Astrocyte (in vitro differentiated cells and primary cell): ENCODE results near the gene PDS5A. TPM values are rescaled to one million over a fixed set of nuclear protein-coding genes. Genes with fewer than 3 reads are reported as not detected.

ENCODE experiments used
- DNase-seq: peaks from one replicate; pipeline ENCODE4 v3.0.0-alpha.2; 2010; ENCODE audit warnings: low read depth
- FAIRE-seq: peaks from 2 replicates; lab custom pipeline; 2011; peaks lifted over from hg19 to GRCh38; lab: Jason Lieb, UNC
- H2AFZ ChIP-seq: 2 replicates; pipeline ENCODE4 v1.6.0; 2012; ENCODE audit warnings: low read depth, low read length, inconsistent platforms
- H3K27ac ChIP-seq: 2 replicates; pipeline ENCODE4 v1.5.1; 2011; ENCODE audit warnings: low read depth, low read length, inconsistent platforms
- H3K27me3 ChIP-seq: 2 replicates; pipeline ENCODE4 v1.6.0; 2011; ENCODE audit warnings: low read length, inconsistent platforms; ENCODE audit not compliant: insufficient read depth
- H3K36me3 ChIP-seq: 2 replicates; pipeline ENCODE4 v1.5.1; 2011; ENCODE audit warnings: low read length, inconsistent platforms; ENCODE audit not compliant: insufficient read depth
- H3K4me1 ChIP-seq: 2 replicates; pipeline ENCODE4 v1.5.1; 2011; ENCODE audit warnings: low read length, inconsistent platforms; ENCODE audit not compliant: insufficient read depth
- H3K4me2 ChIP-seq: 2 replicates; pipeline ENCODE4 v1.6.0; 2012; ENCODE audit warnings: low read length, inconsistent platforms
- H3K4me3 ChIP-seq: 2 replicates; pipeline ENCODE4 v1.5.1; 2011; ENCODE audit warnings: low read depth, mild to moderate bottlenecking, low read length, inconsistent platforms; ENCODE audit not compliant: insufficient read depth
- H3K79me2 ChIP-seq: 2 replicates; pipeline ENCODE4 v1.6.0; 2012; ENCODE audit warnings: mild to moderate bottlenecking, low read length, inconsistent platforms; ENCODE audit not compliant: insufficient read depth
- H3K9ac ChIP-seq: 2 replicates; pipeline ENCODE4 v1.6.0; 2012; ENCODE audit warnings: mild to moderate bottlenecking, low read length, inconsistent platforms
- H3K9me3 ChIP-seq: 2 replicates; pipeline ENCODE4 v1.5.1; 2012; ENCODE audit warnings: low read depth, mild to moderate bottlenecking, low read length, inconsistent platforms; ENCODE audit not compliant: insufficient read depth
- H4K20me1 ChIP-seq: 2 replicates; pipeline ENCODE4 v1.6.0; 2012; ENCODE audit warnings: low read length, inconsistent platforms; ENCODE audit not compliant: insufficient read depth
- H3K27ac Mint-ChIP-seq: one replicate; pipeline ENCODE4 v1.8.0; 2021; ENCODE audit warnings: mild to moderate bottlenecking, mixed read lengths; ENCODE audit not compliant: unreplicated experiment
- H3K27me3 Mint-ChIP-seq: one replicate; pipeline ENCODE4 v1.8.0; 2021; ENCODE audit warnings: low read depth, mixed read lengths; ENCODE audit not compliant: unreplicated experiment
- H3K36me3 Mint-ChIP-seq: one replicate; pipeline ENCODE4 v1.8.0; 2021; ENCODE audit warnings: low read depth, mixed read lengths; ENCODE audit not compliant: unreplicated experiment
- H3K4me1 Mint-ChIP-seq: one replicate; pipeline ENCODE4 v1.8.0; 2021; ENCODE audit warnings: low read depth, mixed read lengths; ENCODE audit not compliant: unreplicated experiment
- H3K4me3 Mint-ChIP-seq: one replicate; pipeline ENCODE4 v1.8.0; 2021; ENCODE audit warnings: mild to moderate bottlenecking, moderate library complexity, mixed read lengths; ENCODE audit not compliant: unreplicated experiment
- H3K9me3 Mint-ChIP-seq: one replicate; pipeline ENCODE4 v1.8.0; 2021; ENCODE audit warnings: mild to moderate bottlenecking, mixed read lengths; ENCODE audit not compliant: unreplicated experiment
- EZH2 ChIP-seq: IDR thresholded peaks from 2 replicates; pipeline ENCODE4 v1.6.1; 2012; ENCODE audit warnings: mild to moderate bottlenecking, low read length, inconsistent platforms; ENCODE audit not compliant: insufficient read depth
- total RNA-seq: library from RNA; stranded (reverse); gene quantifications from 2 replicates; pipeline ENCODE4 v1.2.1, GENCODE V29; 2021
- TF ChIP-seq, protein P1 (sequence below): IDR thresholded peaks from 2 replicates; pipeline ENCODE4 v1.5.1; 2011; ENCODE audit warnings: low read depth, mild to moderate bottlenecking, inconsistent platforms, low read length, moderate library complexity; ENCODE audit not compliant: insufficient read depth

PDS5A gene
- total RNA-seq, 1 donor from 2014 or later, result 55.9 TPM

DNA sequence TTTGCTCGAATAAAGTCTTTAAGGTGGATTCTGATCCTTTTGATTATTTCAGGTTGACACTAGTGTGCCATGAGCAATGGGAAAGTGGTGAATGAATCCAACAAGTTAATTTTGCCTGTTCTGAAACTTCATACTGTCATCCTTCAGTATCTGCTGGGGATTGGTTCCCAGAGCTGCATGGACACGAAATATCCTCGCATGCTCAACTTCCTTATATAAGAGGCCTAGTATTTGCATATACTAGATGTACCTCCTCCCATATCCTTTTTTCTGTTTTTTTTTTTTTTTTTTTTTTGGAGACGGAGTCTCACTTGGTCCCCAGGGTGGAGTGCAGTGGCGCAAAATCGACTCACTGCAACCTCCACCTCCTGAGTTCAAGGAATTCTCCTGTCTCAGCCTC is 23.0 kb upstream of the PDS5A start:
- Mint-ChIP-seq H3K9me3 (no peaks in the 10 kb centered on the region), H3K27me3 (no peaks in the 10 kb centered on the region), H3K36me3 (no peaks in the 10 kb centered on the region), H3K4me1 (peaks cover 3% of the 10 kb centered on the region), H3K4me3 (no peak overlapping the region), H3K27ac (no peak overlapping the region)
- Histone ChIP-seq H3K4me3 (no peak overlapping the region), H3K27ac (no peak overlapping the region), H3K4me1 (no peaks in the 10 kb centered on the region), H4K20me1 (no peaks in the 10 kb centered on the region), H3K4me2 (no peak overlapping the region), H3K27me3 (no peaks in the 10 kb centered on the region), H2AFZ (no peak overlapping the region), H3K36me3 (no peaks in the 10 kb centered on the region), H3K9me3 (no peaks in the 10 kb centered on the region), H3K79me2 (no peaks in the 10 kb centered on the region), H3K9ac (no peak overlapping the region)
- TF ChIP-seq EZH2, result no peak
- TF ChIP-seq, protein P1, sequence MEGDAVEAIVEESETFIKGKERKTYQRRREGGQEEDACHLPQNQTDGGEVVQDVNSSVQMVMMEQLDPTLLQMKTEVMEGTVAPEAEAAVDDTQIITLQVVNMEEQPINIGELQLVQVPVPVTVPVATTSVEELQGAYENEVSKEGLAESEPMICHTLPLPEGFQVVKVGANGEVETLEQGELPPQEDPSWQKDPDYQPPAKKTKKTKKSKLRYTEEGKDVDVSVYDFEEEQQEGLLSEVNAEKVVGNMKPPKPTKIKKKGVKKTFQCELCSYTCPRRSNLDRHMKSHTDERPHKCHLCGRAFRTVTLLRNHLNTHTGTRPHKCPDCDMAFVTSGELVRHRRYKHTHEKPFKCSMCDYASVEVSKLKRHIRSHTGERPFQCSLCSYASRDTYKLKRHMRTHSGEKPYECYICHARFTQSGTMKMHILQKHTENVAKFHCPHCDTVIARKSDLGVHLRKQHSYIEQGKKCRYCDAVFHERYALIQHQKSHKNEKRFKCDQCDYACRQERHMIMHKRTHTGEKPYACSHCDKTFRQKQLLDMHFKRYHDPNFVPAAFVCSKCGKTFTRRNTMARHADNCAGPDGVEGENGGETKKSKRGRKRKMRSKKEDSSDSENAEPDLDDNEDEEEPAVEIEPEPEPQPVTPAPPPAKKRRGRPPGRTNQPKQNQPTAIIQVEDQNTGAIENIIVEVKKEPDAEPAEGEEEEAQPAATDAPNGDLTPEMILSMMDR, result no peak
- FAIRE-seq (no peak), DNase-seq (no peak)

- Histone ChIP-seq H3K9me3 (no peaks in the 10 kb centered on the region), H3K79me2 (no peaks in the 10 kb centered on the region), H3K4me1 (no peaks in the 10 kb centered on the region), H3K9ac (no peak overlapping the region), H3K4me2 (no peak overlapping the region), H3K36me3 (no peaks in the 10 kb centered on the region), H3K4me3 (no peak overlapping the region), H3K27me3 (no peaks in the 10 kb centered on the region), H2AFZ (no peak overlapping the region), H3K27ac (no peak overlapping the region), H4K20me1 (no peaks in the 10 kb centered on the region)
- no peak for FAIRE-seq
- Mint-ChIP-seq H3K4me1 (no peaks in the 10 kb centered on the region), H3K9me3 (no peaks in the 10 kb centered on the region), H3K27ac (no peak overlapping the region), H3K36me3 (no peaks in the 10 kb centered on the region), H3K27me3 (no peaks in the 10 kb centered on the region), H3K4me3 (no peak overlapping the region)
- no peak for DNase-seq
- no peak for TF ChIP-seq EZH2
- TF ChIP-seq, protein P1, result no peak
Observed at GRCh38 chr4:39998659-39999345, 21.1 kb upstream of the PDS5A start.

DNA sequence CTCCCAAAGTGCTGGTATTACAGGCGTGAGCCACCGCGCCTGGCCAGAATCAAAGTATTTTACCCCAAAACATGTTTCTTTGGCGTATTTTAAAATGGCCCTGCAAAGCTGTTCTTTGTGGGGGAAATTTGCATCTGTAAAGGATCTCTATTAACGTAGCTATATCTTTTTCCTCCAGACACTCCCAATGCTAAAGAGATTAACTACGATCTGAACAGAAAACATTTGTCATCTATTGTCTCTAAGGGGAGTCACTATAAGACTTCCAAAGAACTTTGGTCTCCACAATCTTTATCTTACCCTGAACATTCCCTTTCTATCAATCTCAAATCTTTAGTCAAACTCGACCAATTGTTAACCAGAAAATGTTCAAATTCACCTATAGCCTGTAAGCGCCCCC is 19.1 kb upstream of the PDS5A start:
- DNase-seq, result no peak
- no peak overlapping the region for H3K9ac ChIP-seq
- no peak overlapping the region for H3K4me2 ChIP-seq
- no peaks in the 10 kb centered on the region for H3K79me2 ChIP-seq
- FAIRE-seq, result no peak
- H3K27ac Mint-ChIP-seq, result no peak overlapping the region
- no peak overlapping the region for H3K4me3 ChIP-seq
- no peaks in the 10 kb centered on the region for H3K36me3 ChIP-seq
- no peak overlapping the region for H2AFZ ChIP-seq
- H3K4me1 Mint-ChIP-seq, result no peaks in the 10 kb centered on the region
- no peak overlapping the region for H3K27ac ChIP-seq
- no peak for TF ChIP-seq EZH2
- TF ChIP-seq, protein P1, result no peak
- H3K27me3 Mint-ChIP-seq, result no peaks in the 10 kb centered on the region
- no peaks in the 10 kb centered on the region for H3K9me3 Mint-ChIP-seq
- H3K27me3 ChIP-seq, result no peaks in the 10 kb centered on the region
- H3K4me1 ChIP-seq, result no peaks in the 10 kb centered on the region
- no peaks in the 10 kb centered on the region for H3K36me3 Mint-ChIP-seq
- no peak overlapping the region for H3K4me3 Mint-ChIP-seq
- H3K9me3 ChIP-seq, result no peaks in the 10 kb centered on the region
- no peaks in the 10 kb centered on the region for H4K20me1 ChIP-seq
